Sciatic nerve (tissue), 2 donors: ENCODE data around the gene KRT39. TPM values are rescaled to one million over a fixed set of nuclear protein-coding genes. Genes with fewer than 3 reads are reported as not detected.

ENCODE experiments used
- ATAC-seq: fragments of 200-7000 bp; cut with Tn5 transposase; one replicate; pipeline ENCODE4 v1.9.1; 2020; ENCODE audit warnings: mild to moderate bottlenecking, moderate library complexity
- DNase-seq: peaks from one replicate; pipeline ENCODE4 v3.0.0-alpha.2; 2020; ENCODE audit warnings: low spot score
- intact Hi-C: fragments of 100-400 bp; cut with DNase I; formaldehyde crosslinking; loops from one replicate; pipeline ENCODE4 v1.14.2; 2022
- total RNA-seq: library from RNA; stranded (reverse); fragmentation: NEBNext Ultra II Directional; extraction: Animal tissue kit (Norgen Biotek cat#: 25700); gene quantifications from one replicate; pipeline ENCODE4 v1.2.1, GENCODE V29; 2021
- donor health status: DM: no; HTN: no; CAD: no.
- donor health status: DM: no; HTN: no; CAD: no.

Gene KRT39
- total RNA-seq, 1 donor from 2014 or later: not detected

DNA sequence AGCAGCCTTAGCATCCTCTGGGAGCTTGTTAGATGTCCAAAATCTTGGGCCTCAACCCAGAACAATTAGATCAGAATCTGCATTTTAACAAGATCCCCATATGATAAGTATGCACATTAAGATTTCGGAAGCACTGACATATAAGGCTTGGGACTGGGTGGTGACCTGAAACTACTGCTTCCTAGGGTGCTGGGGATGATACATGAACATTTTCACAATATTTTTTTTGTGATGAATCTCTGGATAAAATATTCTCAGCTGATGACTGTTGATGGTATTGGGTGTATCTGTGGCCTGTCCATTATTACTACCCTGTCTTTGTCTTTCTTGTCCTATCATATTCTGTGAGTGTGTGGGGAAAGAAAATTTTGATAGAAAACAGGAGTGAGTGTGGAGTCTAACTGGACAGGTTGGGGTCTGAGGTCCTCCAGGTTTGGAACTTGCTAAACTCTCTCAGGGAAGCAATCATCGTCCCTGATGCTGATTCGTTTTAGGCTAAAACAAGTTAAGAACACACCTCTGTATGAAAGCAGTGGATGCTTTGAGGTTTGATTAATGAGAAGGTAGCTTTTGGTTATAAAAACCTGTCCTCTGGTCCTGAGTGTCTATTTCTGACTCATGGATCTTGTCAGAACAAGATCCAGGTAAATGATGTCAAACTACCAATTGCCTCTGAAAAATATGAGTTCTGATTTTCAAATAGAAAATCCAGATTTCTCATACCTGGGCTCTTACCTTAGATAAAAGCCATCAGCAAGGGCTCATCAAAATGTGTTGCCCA is 52.5 kb downstream of the KRT39 start:
- ATAC-seq (no peak), DNase-seq (no peak)
- intact Hi-C loops: no loop called here

GRCh38 chr17:40912486-40913210 is 54.1 kb downstream of the KRT39 start:
- no peak for ATAC-seq
- no peak for DNase-seq
- intact Hi-C loops: no loop called here

DNA sequence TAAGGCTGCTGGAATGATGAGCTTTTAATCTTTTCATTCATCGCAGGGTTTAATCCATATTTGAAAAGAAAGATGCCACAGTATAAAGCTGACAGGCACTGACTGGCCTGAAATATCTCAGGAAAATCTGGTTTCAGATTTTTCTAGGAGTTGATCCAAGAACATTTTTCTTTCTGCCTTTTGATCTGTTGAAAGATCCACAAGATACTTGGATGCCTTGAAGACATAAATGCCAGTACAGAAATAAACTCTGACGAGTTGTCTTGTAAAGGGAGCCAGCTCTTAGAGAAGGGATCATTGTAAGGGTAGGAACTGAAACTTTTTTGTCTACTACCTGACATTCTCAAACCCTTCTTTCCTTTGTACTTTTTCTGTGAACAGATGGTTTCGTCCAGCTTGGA is 56.3 kb downstream of the KRT39 start:
- ATAC-seq: peak; percentile 87
- intact Hi-C loops: no loop called here
- DNase-seq: no peak

- intact Hi-C loops: loop anchor here (5.0 to 10.0 kb wide), 2 partner anchors 105 to 753 kb away; no protein-coding TSS in a partner anchor
- DNase-seq (no peak), ATAC-seq (peak; percentile 54)
These were observed 57.0 kb downstream of the KRT39 start for GRCh38 chr17:40909755-40910154.

GRCh38 chr17:40909351-40909750 is 57.4 kb downstream of the KRT39 start:
- DNase-seq: peak; percentile 84
- ATAC-seq: peak; percentile 96
- intact Hi-C loops: loop anchor here (5.0 to 10.0 kb wide), 2 partner anchors 105 to 753 kb away; no protein-coding TSS in a partner anchor

Other genes with a start within 250 kb of the KRT39 start
- gene KRT25, start 211.6 kb downstream of the KRT39 start, total RNA-seq: not detected
- gene KRT26, start 194.7 kb downstream of the KRT39 start, total RNA-seq: not detected
- 1.2 TPM for gene KRT27, start 184.4 kb downstream of the KRT39 start, total RNA-seq
- not detected for gene KRT28, start 167.0 kb downstream of the KRT39 start, total RNA-seq
- gene KRT10, start 144.3 kb downstream of the KRT39 start, total RNA-seq: 34.1 TPM
- not detected for gene KRT12, start 99.7 kb downstream of the KRT39 start, total RNA-seq
- gene KRT20, start 81.7 kb downstream of the KRT39 start, total RNA-seq: not detected
- 0.53 TPM for gene KRT23, start 29.3 kb downstream of the KRT39 start, total RNA-seq
- gene KRT40, start 17.4 kb upstream of the KRT39 start, total RNA-seq: not detected
- gene KRTAP3-3, start 27.2 kb upstream of the KRT39 start, total RNA-seq: not detected
- not detected for gene KRTAP3-2, start 33.0 kb upstream of the KRT39 start, total RNA-seq
- gene KRTAP3-1, start 42.2 kb upstream of the KRT39 start, total RNA-seq: not detected
- gene KRTAP1-5, start 60.3 kb upstream of the KRT39 start, total RNA-seq: not detected
- gene KRTAP1-4, start 63.2 kb upstream of the KRT39 start, total RNA-seq: not detected
- not detected for gene KRTAP1-3, start 67.9 kb upstream of the KRT39 start, total RNA-seq
- not detected for gene KRTAP1-1, start 74.5 kb upstream of the KRT39 start, total RNA-seq
- gene KRTAP2-1, start 80.4 kb upstream of the KRT39 start, total RNA-seq: not detected
- not detected for gene KRTAP2-2, start 88.3 kb upstream of the KRT39 start, total RNA-seq
- gene KRTAP2-3, start 93.2 kb upstream of the KRT39 start, total RNA-seq: not detected
- not detected for gene KRTAP2-4, start 98.9 kb upstream of the KRT39 start, total RNA-seq
- gene KRTAP4-7, start 117.2 kb upstream of the KRT39 start, total RNA-seq: not detected
- not detected for gene KRTAP4-8, start 131.2 kb upstream of the KRT39 start, total RNA-seq
- not detected for gene KRTAP4-16, start 135.3 kb upstream of the KRT39 start, total RNA-seq
- gene KRTAP4-9, start 138.4 kb upstream of the KRT39 start, total RNA-seq: not detected
- gene KRTAP4-11, start 151.4 kb upstream of the KRT39 start, total RNA-seq: not detected
- gene KRTAP4-12, start 157.2 kb upstream of the KRT39 start, total RNA-seq: not detected
- not detected for gene KRTAP4-6, start 173.6 kb upstream of the KRT39 start, total RNA-seq
- gene KRTAP4-5, start 182.9 kb upstream of the KRT39 start, total RNA-seq: not detected
- not detected for gene KRTAP4-4, start 193.8 kb upstream of the KRT39 start, total RNA-seq
- gene KRTAP4-3, start 201.3 kb upstream of the KRT39 start, total RNA-seq: not detected
- gene KRTAP4-2, start 211.3 kb upstream of the KRT39 start, total RNA-seq: not detected
- not detected for gene KRTAP4-1, start 218.0 kb upstream of the KRT39 start, total RNA-seq
- gene KRTAP9-1, start 222.9 kb upstream of the KRT39 start, total RNA-seq: not detected